Measurements from ENCODE around the gene TSPY8.
"Not testable (repeated sequence)": the region's sequence is repeated elsewhere in the genome, so short reads cannot be mapped to it uniquely, and the experiment has no call there.

TSPY8 gene

GRCh38 chrY:9357497-9357896 lies at the start of gene TSPY8:
Gene TSPY8 (plus strand): TSS chrY:9357797. CDS start chrY:9357843, 46 bp downstream.
- DNase-seq = not testable (repeated sequence)

GRCh38 chrY:9320996-9321395 lies 36.6 kb upstream of the TSPY8 start:
- DNase-seq = no peak

- DNase-seq = not testable (repeated sequence)
These were observed 20.4 kb upstream of the TSPY8 start, which contains the start of gene TSPY4 for GRCh38 chrY:9337164-9337563. Gene TSPY4 (plus strand): TSS chrY:9337464. CDS start chrY:9337510, 46 bp downstream.

- not testable (repeated sequence) for DNase-seq
These were observed 38.9 kb downstream of the TSPY8 start for GRCh38 chrY:9396527-9396926.

GRCh38 chrY:9398121-9398520 lies 40.5 kb downstream of the TSPY8 start, which contains the start of gene TSPY3:
Gene TSPY3 (plus strand): TSS chrY:9398421. CDS start chrY:9398467, 46 bp downstream.
- not testable (repeated sequence) for DNase-seq
